ENCODE measurements around the gene EEA1. TPM values are rescaled to one million over a fixed set of nuclear protein-coding genes. Genes with fewer than 3 reads are reported as not detected.

The EEA1 gene
- total RNA-seq, 3 donors from 2014 or later: 23.4 to 52.8 (median 27.2) TPM

GRCh38 chr12:92721656-92722055 is 207.4 kb downstream of the EEA1 start:
- TF ChIP-seq POLR2AphosphoS5 (IDR thresholded peaks at IDR 0.05): no peak
- TF ChIP-seq CTCF (IDR thresholded peaks at IDR 0.05): no peak
- no peak for TF ChIP-seq POLR2A (IDR thresholded peaks at IDR 0.05)
- H3K9me3 ChIP-seq: no peaks in the 10 kb centered on the region
- intact Hi-C loops (cut with DNase I; ENCODE audit: low total_unique reads): no loop called here
- no peak overlapping the region for H3K27ac ChIP-seq
- no peaks in the 10 kb centered on the region for H3K36me3 ChIP-seq
- H3K4me1 ChIP-seq: no peaks in the 10 kb centered on the region
- H3K27me3 ChIP-seq: no peaks in the 10 kb centered on the region
- no peak for DNase-seq (ENCODE audit: low spot score in 2 of 2)
- no peak overlapping the region for H3K4me3 ChIP-seq

- no peak overlapping the region for H3K27ac ChIP-seq
- H3K4me3 ChIP-seq: no peak overlapping the region
- no peaks in the 10 kb centered on the region for H3K9me3 ChIP-seq
- no peak for TF ChIP-seq CTCF (IDR thresholded peaks at IDR 0.05)
- TF ChIP-seq POLR2AphosphoS5 (IDR thresholded peaks at IDR 0.05): no peak
- DNase-seq (ENCODE audit: low spot score in 2 of 2): no peak
- no peaks in the 10 kb centered on the region for H3K4me1 ChIP-seq
- H3K36me3 ChIP-seq: no peaks in the 10 kb centered on the region
- no peaks in the 10 kb centered on the region for H3K27me3 ChIP-seq
- intact Hi-C loops (cut with DNase I; ENCODE audit: low total_unique reads): no loop called here
Observed at GRCh38 chr12:92721130-92721529, 208.0 kb downstream of the EEA1 start.

Other genes with a start within 250 kb of the EEA1 start
- under 1 TPM in 2 of 3 donors, not detected in 1; 0.15 to 0.33 TPM for gene PLEKHG7, start 226.3 kb downstream of the EEA1 start, total RNA-seq